CD14-positive monocyte (primary cell): ENCODE results near the gene SKIDA1. TPM values are rescaled to one million over a fixed set of nuclear protein-coding genes. Genes with fewer than 3 reads are reported as not detected.

ENCODE experiments used
- DNase-seq, 3 donors: peaks; one replicate each; pipeline ENCODE4 v3.0.0-alpha.2; 2011 to 2022
- H2AFZ ChIP-seq: 2 replicates; pipeline ENCODE4 v1.6.0; 2012; ENCODE audit warnings: mild to moderate bottlenecking, low read depth, low read length, inconsistent platforms; ENCODE audit not compliant: insufficient read depth, poor library complexity, severe bottlenecking
- H3K27ac ChIP-seq, 2 donors: 1 replicate in 1 of 2; 2 replicates in 1 of 2; pipeline ENCODE4 v1.5.1; 2012 to 2013; ENCODE audit warnings: low read length in 2 of 2, control low read depth in 1 of 2, inconsistent platforms in 1 of 2, low read depth in 1 of 2, mild to moderate bottlenecking in 1 of 2
- H3K27me3 ChIP-seq, 2 donors: one replicate each; pipeline versions ENCODE4 v1.6.0 to v1.6.1; 2011 to 2013; ENCODE audit warnings: low read length in 2 of 2; ENCODE audit not compliant: control insufficient read depth in 2 of 2, insufficient read depth in 2 of 2
- H3K36me3 ChIP-seq, 2 donors: replicated peaks in 1 of 2; 1 replicate in 1 of 2; 2 replicates in 1 of 2; pipeline versions ENCODE4 v1.5.1 to v1.6.1; 2012 to 2013; ENCODE audit warnings: low read length in 2 of 2, control low read depth in 1 of 2, inconsistent platforms in 1 of 2, mild to moderate bottlenecking in 1 of 2; ENCODE audit not compliant: insufficient read depth in 2 of 2, control insufficient read depth in 1 of 2
- H3K4me1 ChIP-seq, 2 donors: 1 replicate in 1 of 2; 2 replicates in 1 of 2; pipeline versions ENCODE4 v1.5.1 to v1.6.1; 2012 to 2013; ENCODE audit warnings: low read length in 2 of 2, control low read depth in 1 of 2, inconsistent platforms in 1 of 2, mild to moderate bottlenecking in 1 of 2, moderate library complexity in 1 of 2; ENCODE audit not compliant: insufficient read depth in 2 of 2, control insufficient read depth in 1 of 2
- H3K4me2 ChIP-seq: replicated peaks from 2 replicates; pipeline ENCODE3; 2012; ENCODE audit warnings: low read length, moderate library complexity, mild to moderate bottlenecking; ENCODE audit not compliant: poor library complexity, severe bottlenecking; ENCODE audit errors: extremely low read depth
- H3K4me3 ChIP-seq, 3 experiments: fragments of 200-600 bp in 1 of 3; sonication (generic) in 1 of 3; replicated peaks in 1 of 3; 1 replicate in 2 of 3; 2 replicates in 1 of 3; pipeline ENCODE4 v1.5.1; 2011 to 2013; ENCODE audit warnings: low read length in 3 of 3, mild to moderate bottlenecking in 3 of 3, control low read depth in 2 of 3, low read depth in 2 of 3, inconsistent platforms in 1 of 3, moderate library complexity in 1 of 3
- H3K79me2 ChIP-seq: 2 replicates; pipeline ENCODE4 v1.6.0; 2012; ENCODE audit warnings: mild to moderate bottlenecking, control low read depth, inconsistent platforms, low read length, moderate library complexity; ENCODE audit not compliant: insufficient read depth
- H3K9ac ChIP-seq: 2 replicates; pipeline ENCODE4 v1.6.0; 2017; ENCODE audit warnings: low read length, mild to moderate bottlenecking; ENCODE audit not compliant: insufficient read depth, poor library complexity, severe bottlenecking
- H3K9me3 ChIP-seq, 2 donors: replicated peaks in 1 of 2; 1 replicate in 1 of 2; 2 replicates in 1 of 2; pipeline versions ENCODE4 v1.5.1 to v1.6.1; 2012 to 2013; ENCODE audit warnings: low read length in 2 of 2, control low read depth in 1 of 2; ENCODE audit not compliant: control insufficient read depth in 1 of 2, insufficient read depth in 1 of 2
- H4K20me1 ChIP-seq: 2 replicates; pipeline ENCODE4 v1.6.0; 2012; ENCODE audit warnings: mild to moderate bottlenecking, low read length, control low read depth, moderate library complexity; ENCODE audit not compliant: insufficient read depth
- H3K27ac Mint-ChIP-seq, 7 donors: one replicate each; pipeline ENCODE4 v1.8.0; 2020; ENCODE audit warnings: mild to moderate bottlenecking in 7 of 7, mixed read lengths in 7 of 7, moderate library complexity in 6 of 7, inconsistent platforms in 2 of 7
- H3K27me3 Mint-ChIP-seq, 3 donors: one replicate each; pipeline ENCODE4 v1.8.0; 2021 to 2022; ENCODE audit warnings: low read depth in 3 of 3, mild to moderate bottlenecking in 3 of 3, mixed read lengths in 3 of 3, moderate library complexity in 3 of 3, inconsistent platforms in 1 of 3
- H3K36me3 Mint-ChIP-seq, 2 donors: one replicate each; pipeline ENCODE4 v1.8.0; 2020; ENCODE audit warnings: mixed read lengths in 2 of 2, inconsistent platforms in 1 of 2, mild to moderate bottlenecking in 1 of 2
- H3K4me1 Mint-ChIP-seq: one replicate; pipeline ENCODE4 v1.8.0; 2020; ENCODE audit warnings: mild to moderate bottlenecking, mixed read lengths
- H3K4me3 Mint-ChIP-seq, 2 donors: one replicate each; pipeline ENCODE4 v1.8.0; 2020; ENCODE audit warnings: mild to moderate bottlenecking in 2 of 2, mixed read lengths in 2 of 2, moderate library complexity in 1 of 2
- H3K9me3 Mint-ChIP-seq, 7 donors: one replicate each; pipeline ENCODE4 v1.8.0; 2020 to 2022; ENCODE audit warnings: mixed read lengths in 7 of 7, mild to moderate bottlenecking in 6 of 7, moderate library complexity in 6 of 7, inconsistent platforms in 2 of 7
- CTCF ChIP-seq: fragments of 200-600 bp; IDR thresholded peaks from one replicate; pipeline ENCODE4 v1.8.0; 2022; ENCODE audit warnings: antibody characterized with exemption, mild to moderate bottlenecking
- WGBS: methylation state at CpG from one replicate; pipeline ENCODE4 v1.1.5; 2013; ENCODE audit warnings: missing lambda C conversion rate; ENCODE audit not compliant: insufficient coverage; 5-methylcytosine and 5-hydroxymethylcytosine counted together
- intact Hi-C, 2 donors: fragments of 100-400 bp; cut with micrococcal nuclease; formaldehyde crosslinking; loops; one replicate each; pipeline versions ENCODE4 v1.15.0 to v1.15.1; 2023
- polyA plus RNA-seq, 3 donors: library from polyadenylated mRNA; depleted of rRNA in 1 of 3; unstranded in 2 of 3; stranded (reverse) in 1 of 3; fragments of 300-500 nt in 2 of 3; fragments of >200 nt in 1 of 3; fragmentation: Illumina TruSeq in 2 of 3; gene quantifications; 1 replicate in 2 of 3; 2 replicates in 1 of 3; pipeline ENCODE4 v1.2.3, GENCODE V29; 2012 to 2021

The SKIDA1 gene
- polyA plus RNA-seq, 3 donors, result 0.04 to 0.15 TPM; not detected in 1

DNA sequence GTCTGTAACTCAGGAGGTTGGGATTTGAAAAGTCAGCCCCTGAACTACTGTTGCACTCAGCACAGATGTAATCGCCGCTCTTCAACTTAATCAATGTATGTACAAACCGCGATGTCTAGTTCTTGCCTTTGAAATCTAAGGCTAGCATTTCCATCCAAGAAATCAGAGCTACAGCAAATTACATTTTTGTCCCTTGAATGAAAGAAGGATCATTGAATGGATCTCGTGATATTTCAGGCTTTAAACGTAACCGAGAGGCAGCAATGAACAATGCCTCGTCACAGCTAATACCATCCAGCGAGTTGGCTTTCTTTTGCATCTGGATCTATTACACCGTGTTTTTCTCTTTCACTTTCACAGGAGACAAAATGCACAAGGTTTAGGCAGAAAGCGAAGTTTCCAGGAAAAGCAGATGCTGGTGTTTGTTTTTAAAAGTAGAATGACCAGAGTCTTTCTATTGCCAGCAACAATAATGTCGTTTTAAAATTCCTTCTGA is 5.5 kb downstream of the SKIDA1 start:
- peaks cover 49% of the 10 kb centered on the region for H3K4me1 Mint-ChIP-seq
- peak overlapping the region; percentile 91 for H3K4me2 ChIP-seq

DNA sequence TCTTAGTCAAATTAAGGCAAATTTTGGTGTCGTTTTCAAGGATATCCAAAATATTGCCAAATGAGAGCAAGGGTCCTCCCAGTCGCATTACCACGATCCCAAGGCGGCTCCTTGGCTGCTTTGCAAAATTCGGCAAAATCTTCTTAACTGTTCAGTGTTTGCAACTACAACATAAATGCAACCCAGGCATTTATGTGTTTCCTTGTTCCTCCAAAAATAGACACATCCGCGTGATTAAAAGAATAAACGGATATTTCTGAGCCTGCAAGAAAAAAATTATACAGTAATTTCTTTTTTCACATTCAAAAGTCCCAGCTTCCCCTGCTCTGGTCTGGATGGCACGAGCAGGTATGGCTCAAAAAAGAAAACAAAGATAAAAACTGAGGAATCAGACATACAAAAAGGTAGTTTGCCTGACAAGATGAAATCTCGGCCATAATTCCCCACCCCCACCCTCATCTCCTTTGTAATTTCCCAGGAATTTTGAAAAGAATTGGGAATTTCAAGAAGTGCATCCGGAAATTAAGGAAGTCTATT is 6.0 kb downstream of the SKIDA1 start:
- Histone ChIP-seq H3K36me3 (no peaks in the 10 kb centered on the region), H4K20me1 (no peaks in the 10 kb centered on the region), H3K79me2 (no peaks in the 10 kb centered on the region), H3K27me3 (peaks cover 50 to 55% of the 10 kb centered on the region in 2 donors), H3K27ac (no peak overlapping the region), H2AFZ (peak overlapping the region; percentile 51), H3K4me2 (peak overlapping the region; percentile 91), H3K9ac (no peak overlapping the region), H3K9me3 (peaks cover 4 to 13% of the 10 kb centered on the region in 2 donors), H3K4me1 (peaks cover 41 to 44% of the 10 kb centered on the region in 2 donors), H3K4me3 (peak overlapping the region; percentile 24 to 79 (median 57))
- peaks cover 10 to 21% of the 10 kb centered on the region in 2 donors for H3K36me3 Mint-ChIP-seq
- H3K9me3 Mint-ChIP-seq, result peaks cover 0 to 15% (median 12%) of the 10 kb centered on the region in 7 donors
- peaks cover 45% of the 10 kb centered on the region for H3K4me1 Mint-ChIP-seq
- WGBS, result 7% methylated on average over 5 of the region's 11 CpGs
- no peak overlapping the region for H3K27ac Mint-ChIP-seq
- peak overlapping the region; percentile 83 to 97 for H3K4me3 Mint-ChIP-seq
- H3K27me3 Mint-ChIP-seq, result peaks cover 51 to 68% (median 53%) of the 10 kb centered on the region in 3 donors
- DNase-seq, result no peak
- no peak for TF ChIP-seq CTCF
- intact Hi-C loops, result loop anchor here (10.0 kb wide), 2 partner anchors 735 to 825 kb away; partner anchors contain the start of gene SPAG6 (in 1 of the 2)

More for the DNA sequence above, 5.5 kb downstream of the SKIDA1 start:
- peak overlapping the region; percentile 24 to 79 (median 57) for H3K4me3 ChIP-seq
- Mint-ChIP-seq H3K27ac (no peak overlapping the region), H3K27me3 (peaks cover 47 to 63% (median 49%) of the 10 kb centered on the region in 3 donors), H3K36me3 (peaks cover 10 to 21% of the 10 kb centered on the region in 2 donors), H3K9me3 (peaks cover 0 to 15% (median 12%) of the 10 kb centered on the region in 7 donors), H3K4me3 (peak overlapping the region; percentile 83 to 97)
- no peaks in the 10 kb centered on the region for H4K20me1 ChIP-seq
- intact Hi-C loops, result loop anchor here (10.0 kb wide), 2 partner anchors 735 to 825 kb away; partner anchors contain the start of gene SPAG6 (in 1 of the 2)
- peak overlapping the region; percentile 51 for H2AFZ ChIP-seq
- H3K27me3 ChIP-seq, result peaks cover 45 to 50% of the 10 kb centered on the region in 2 donors
- H3K36me3 ChIP-seq, result no peaks in the 10 kb centered on the region
- peaks cover 41 to 47% of the 10 kb centered on the region in 2 donors for H3K4me1 ChIP-seq
- DNase-seq, result peak in 1 of 3 donors; percentile 51
- WGBS, result 0% methylated on average over 3 of the region's 12 CpGs
- no peak for TF ChIP-seq CTCF
- H3K79me2 ChIP-seq, result no peaks in the 10 kb centered on the region
- no peak overlapping the region for H3K9ac ChIP-seq
- peaks cover 4 to 13% of the 10 kb centered on the region in 2 donors for H3K9me3 ChIP-seq
- no peak overlapping the region for H3K27ac ChIP-seq
